ENCODE measurements around the gene GMDS.

GRCh38 chr6:1795910-1796309 is 449.5 kb downstream of the GMDS start:
- no peak for TF ChIP-seq MEF2A (IDR thresholded peaks at IDR 0.05; ENCODE audit: borderline replicate concordance, low read depth)
- no peak for TF ChIP-seq MXI1 (IDR thresholded peaks at IDR 0.05; ENCODE audit: low read depth, low read length)
- no peak for TF ChIP-seq CTCF (IDR thresholded peaks at IDR 0.05)
- TF ChIP-seq SMC3 (IDR thresholded peaks at IDR 0.05; ENCODE audit: low read depth, low read length) = no peak
- TF ChIP-seq, protein P1, sequence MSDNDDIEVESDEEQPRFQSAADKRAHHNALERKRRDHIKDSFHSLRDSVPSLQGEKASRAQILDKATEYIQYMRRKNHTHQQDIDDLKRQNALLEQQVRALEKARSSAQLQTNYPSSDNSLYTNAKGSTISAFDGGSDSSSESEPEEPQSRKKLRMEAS (IDR thresholded peaks at IDR 0.05; ENCODE audit: low read depth) = no peak
- TF ChIP-seq SIN3A (IDR thresholded peaks at IDR 0.05; ENCODE audit: borderline replicate concordance, low read depth, low read length) = no peak
- no peak for TF ChIP-seq PBX3 (IDR thresholded peaks at IDR 0.05)
- no peak for TF ChIP-seq RCOR1 (IDR thresholded peaks at IDR 0.05; ENCODE audit: low read length)
- no peak for TF ChIP-seq POLR2AphosphoS5 (IDR thresholded peaks at IDR 0.05; ENCODE audit: low read depth, low read length)
- no peak for TF ChIP-seq USF1 (IDR thresholded peaks at IDR 0.05; ENCODE audit: borderline replicate concordance, low read depth)
- no peak for TF ChIP-seq GABPA (IDR thresholded peaks at IDR 0.05; ENCODE audit: low read depth)
- TF ChIP-seq REST (IDR thresholded peaks at IDR 0.05; ENCODE audit: low read depth, low read length) = no peak

Measured in SK-N-SH (cell line).